Activated CD8-positive, alpha-beta memory T cell treated with anti-CD3 and anti-CD28 coated beads, Interleukin-2, amount 50 U/mL, for 24 hours (primary cell): ENCODE data around the gene CADM2.
"Not testable (repeated sequence)": the region's sequence is repeated elsewhere in the genome, so short reads cannot be mapped to it uniquely, and the experiment has no call there.

Experiments used
- DNase-seq: peaks from one replicate; pipeline ENCODE4 v3.0.0-alpha.2; 2020; ENCODE audit errors: extremely low read depth

CADM2 gene

GRCh38 chr3:85077018-85077417 lies 118.2 kb downstream of the CADM2 start:
- no peak for DNase-seq

- DNase-seq, result no peak
These were observed 122.6 kb downstream of the CADM2 start for GRCh38 chr3:85081191-85081906.

GRCh38 chr3:85090495-85090894 lies 131.7 kb downstream of the CADM2 start:
- no peak for DNase-seq

- no peak for DNase-seq
These were observed 141.5 kb downstream of the CADM2 start for GRCh38 chr3:85100316-85100715.

GRCh38 chr3:85102781-85103180 lies 144.0 kb downstream of the CADM2 start:
- no peak for DNase-seq

- DNase-seq, result no peak
These were observed 151.6 kb downstream of the CADM2 start for GRCh38 chr3:85110393-85110792.

- DNase-seq, result no peak
These were observed 162.1 kb downstream of the CADM2 start for GRCh38 chr3:85120879-85121278.

GRCh38 chr3:85132864-85133263 lies 174.1 kb downstream of the CADM2 start:
- not testable (repeated sequence) for DNase-seq

- not testable (repeated sequence) for DNase-seq
These were observed 175.1 kb downstream of the CADM2 start for GRCh38 chr3:85133691-85134420.

GRCh38 chr3:85142626-85143025 lies 183.8 kb downstream of the CADM2 start:
- DNase-seq, result no peak

- DNase-seq, result no peak
These were observed 189.2 kb downstream of the CADM2 start for GRCh38 chr3:85148036-85148435.

- no peak for DNase-seq
These were observed 192.8 kb downstream of the CADM2 start for GRCh38 chr3:85151555-85151954.

GRCh38 chr3:85153279-85153678 lies 194.5 kb downstream of the CADM2 start:
- DNase-seq, result not testable (repeated sequence)

- DNase-seq, result no peak
These were observed 200.6 kb downstream of the CADM2 start for GRCh38 chr3:85159376-85159775.

- DNase-seq, result no peak
These were observed 202.8 kb downstream of the CADM2 start for GRCh38 chr3:85161544-85161943.

- no peak for DNase-seq
These were observed 204.1 kb downstream of the CADM2 start for GRCh38 chr3:85162905-85163304.

- DNase-seq, result no peak
These were observed 205.6 kb downstream of the CADM2 start for GRCh38 chr3:85164436-85164835.

- DNase-seq, result no peak
These were observed 208.8 kb downstream of the CADM2 start for GRCh38 chr3:85167576-85167975.

GRCh38 chr3:85170646-85171045 lies 211.9 kb downstream of the CADM2 start:
- DNase-seq, result no peak

- DNase-seq, result no peak
These were observed 213.2 kb downstream of the CADM2 start for GRCh38 chr3:85171976-85172375.

- no peak for DNase-seq
These were observed 218.0 kb downstream of the CADM2 start for GRCh38 chr3:85176799-85177198.

GRCh38 chr3:85182975-85183752 lies 224.4 kb downstream of the CADM2 start:
- no peak for DNase-seq

- no peak for DNase-seq
These were observed 226.7 kb downstream of the CADM2 start for GRCh38 chr3:85185495-85185894.
